GM19238 (cell line): ENCODE data around the gene CTSC.
"Not testable (repeated sequence)": the region's sequence is repeated elsewhere in the genome, so short reads cannot be mapped to it uniquely, and the experiment has no call there.

Experiments used
- DNase-seq: peaks from one replicate; pipeline ENCODE4 v3.0.0; 2011; ENCODE audit warnings: low spot score; ENCODE audit not compliant: insufficient read length

Gene CTSC

GRCh38 chr11:88284336-88285050, 53.0 kb downstream of the CTSC start:
- DNase-seq, result no peak

- no peak for DNase-seq
These were observed 54.6 kb downstream of the CTSC start for GRCh38 chr11:88282747-88283515.

- DNase-seq, result no peak
These were observed 56.2 kb downstream of the CTSC start for GRCh38 chr11:88281317-88281712.

DNA sequence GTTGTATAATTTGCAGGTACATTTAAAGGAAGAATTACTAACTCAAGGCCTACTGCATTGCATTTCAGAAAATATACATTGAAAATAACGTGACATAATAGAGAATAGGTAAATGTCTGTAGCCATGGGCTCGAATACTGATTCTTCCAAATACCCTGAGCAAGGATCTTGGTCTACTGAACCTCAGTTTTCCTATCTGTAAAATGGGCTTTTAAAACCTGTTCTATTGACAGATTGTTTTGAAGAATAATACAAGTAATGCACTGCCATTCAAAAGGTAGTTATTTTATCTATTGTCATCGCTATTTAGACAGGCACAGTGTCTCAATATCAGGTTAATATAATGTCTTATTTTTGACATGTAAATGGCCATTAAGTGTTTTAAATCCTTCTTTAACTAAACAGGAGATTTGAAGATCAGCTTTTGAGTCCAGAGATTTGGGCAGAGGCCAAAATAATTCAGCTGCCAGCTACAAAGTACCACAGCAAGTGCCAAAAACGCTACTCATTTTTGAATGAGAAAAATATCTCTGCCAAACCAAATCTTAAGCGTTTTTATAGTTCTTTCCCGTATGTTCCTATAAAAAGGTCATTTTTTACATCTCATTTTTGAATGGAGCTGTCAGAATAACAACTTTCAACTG, 56.7 kb downstream of the CTSC start:
- DNase-seq, result no peak

GRCh38 chr11:88277349-88277915, 60.1 kb downstream of the CTSC start:
- no peak for DNase-seq

DNA sequence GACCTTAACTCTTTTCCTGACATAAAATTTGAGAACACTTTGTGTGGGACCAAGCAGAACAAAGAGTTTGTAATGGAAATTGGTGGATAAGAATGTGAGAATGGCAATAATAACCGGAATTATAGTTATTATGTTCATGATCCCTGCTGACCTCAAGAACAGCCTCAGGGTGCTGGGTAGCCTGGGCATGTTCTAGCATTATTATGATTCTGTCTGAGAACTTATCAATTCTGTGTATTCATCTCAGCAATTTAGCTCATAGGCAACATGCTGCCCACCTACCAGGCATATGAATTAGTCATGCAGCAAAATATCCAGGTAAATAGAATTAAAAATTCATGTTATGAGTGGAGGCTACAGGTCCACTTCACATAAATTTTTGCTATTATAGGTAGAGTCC, 61.9 kb downstream of the CTSC start:
- no peak for DNase-seq

- DNase-seq, result no peak
These were observed 70.6 kb downstream of the CTSC start for GRCh38 chr11:88266919-88267318.

- no peak for DNase-seq
These were observed 71.4 kb downstream of the CTSC start for GRCh38 chr11:88266157-88266556.

- no peak for DNase-seq
These were observed 78.1 kb downstream of the CTSC start for GRCh38 chr11:88259431-88259830.

- DNase-seq, result no peak
These were observed 85.3 kb downstream of the CTSC start for GRCh38 chr11:88252208-88252607.

GRCh38 chr11:88250566-88251242, 86.8 kb downstream of the CTSC start:
- DNase-seq, result no peak

DNA sequence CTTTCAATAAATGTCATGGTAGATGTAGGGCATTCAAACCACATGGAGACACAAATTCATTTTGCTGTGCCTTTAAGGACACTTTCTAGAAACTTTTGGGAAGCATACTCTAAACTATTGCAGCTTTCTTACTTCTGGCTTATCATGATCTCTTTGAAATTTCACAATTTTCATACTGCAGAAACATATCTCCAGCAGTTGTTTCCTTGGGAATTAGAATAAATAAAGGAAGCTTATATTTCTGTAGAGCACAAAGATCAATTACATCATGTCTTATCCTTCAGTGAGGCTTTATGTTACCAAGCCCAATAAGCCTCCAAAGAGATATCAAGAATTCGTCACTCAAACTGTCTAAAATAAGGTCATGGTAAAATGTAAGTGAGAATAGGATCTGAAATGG, 87.8 kb downstream of the CTSC start:
- no peak for DNase-seq

- DNase-seq, result no peak
These were observed 90.8 kb downstream of the CTSC start for GRCh38 chr11:88246696-88247095.

- not testable (repeated sequence) for DNase-seq
These were observed 92.0 kb downstream of the CTSC start for GRCh38 chr11:88245576-88245975.
